ENCODE results near the gene VLDLR.
"Not testable (repeated sequence)": the region's sequence is repeated elsewhere in the genome, so short reads cannot be mapped to it uniquely, and the experiment has no call there.

Gene VLDLR

DNA sequence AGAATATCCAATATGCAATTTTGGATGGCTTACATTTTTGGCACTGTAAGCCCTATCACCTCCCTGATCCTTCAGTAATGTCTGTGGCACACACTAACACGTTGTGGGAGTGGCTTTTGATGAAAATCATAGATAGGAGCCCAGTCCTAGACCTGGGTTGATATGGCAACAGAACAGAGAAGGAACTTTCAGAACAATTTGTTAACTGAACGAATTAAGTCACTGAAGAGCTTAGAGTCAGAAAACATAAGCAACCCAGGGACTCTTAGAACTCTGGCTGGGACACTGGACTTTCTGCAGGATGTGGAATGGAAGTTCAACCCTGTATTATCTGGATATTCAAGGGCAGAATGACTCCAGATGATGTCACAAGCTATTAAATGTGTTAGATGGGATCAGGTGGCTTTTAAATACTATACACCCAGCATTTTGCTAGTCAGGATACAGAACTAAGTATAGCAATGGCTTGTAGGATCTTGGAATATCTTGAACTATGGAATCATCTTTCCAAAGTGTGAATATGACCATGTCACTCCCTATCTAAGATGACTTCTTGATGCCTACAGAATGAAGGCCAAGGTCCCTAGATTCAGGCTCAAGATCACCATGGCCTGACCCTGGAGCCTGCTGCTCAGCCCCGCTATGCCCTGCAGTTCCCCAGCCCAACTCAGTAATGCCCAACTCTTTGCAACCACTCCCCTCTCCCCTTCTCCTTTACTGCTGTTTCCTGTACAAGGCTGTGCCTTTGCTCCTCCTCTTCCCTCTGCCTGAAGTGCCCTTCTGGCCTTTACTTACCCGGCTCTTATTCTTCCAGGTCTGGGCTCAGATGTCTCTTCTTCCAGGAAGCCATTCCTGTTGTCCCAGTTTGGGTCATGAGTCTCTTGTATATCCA is 42.8 kb downstream of the VLDLR start:
- DNase-seq: no peak

GRCh38 chr9:2666569-2666968 is 45.0 kb downstream of the VLDLR start:
- DNase-seq: no peak

DNA sequence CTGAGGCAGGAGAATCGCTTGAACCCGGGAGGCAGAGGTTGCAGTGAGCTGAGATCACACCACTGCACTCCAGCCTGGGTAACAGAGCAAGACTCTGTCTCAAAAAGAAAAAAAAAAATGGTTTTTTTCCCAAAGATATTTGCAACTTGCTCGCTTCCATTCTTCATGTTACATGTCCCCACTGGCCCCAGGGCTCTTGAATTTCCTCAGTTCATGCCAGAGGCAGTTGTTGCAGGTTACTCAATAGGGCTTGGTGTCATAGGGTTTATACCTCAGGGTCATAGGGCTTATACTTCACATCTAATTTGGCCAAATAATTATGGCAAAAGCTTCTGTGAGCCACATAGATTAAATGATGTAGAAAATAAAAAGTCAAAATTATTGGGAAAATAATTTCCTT is 51.6 kb downstream of the VLDLR start:
- no peak for DNase-seq

- DNase-seq: no peak
These were observed 52.7 kb downstream of the VLDLR start for GRCh38 chr9:2674141-2674824.

DNA sequence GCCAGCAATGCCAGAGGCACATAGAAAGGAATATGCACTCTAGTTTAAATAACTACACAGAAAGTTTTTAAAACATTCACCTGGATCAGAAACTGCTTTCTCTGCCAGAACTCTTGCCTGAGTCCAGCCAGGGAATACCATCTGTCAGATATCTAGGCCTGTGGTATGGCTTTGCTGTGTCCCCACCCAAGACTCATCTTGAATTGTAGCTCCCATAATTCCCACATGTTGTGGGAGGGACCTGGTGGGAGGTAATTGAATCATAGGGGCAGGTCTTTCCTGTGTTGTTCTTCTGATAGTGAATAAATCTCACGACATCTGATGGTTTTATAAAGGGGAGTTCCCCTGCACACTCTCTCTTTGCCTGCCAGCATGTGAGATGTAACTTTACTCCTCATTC is 54.2 kb downstream of the VLDLR start:
- no peak for DNase-seq

DNA sequence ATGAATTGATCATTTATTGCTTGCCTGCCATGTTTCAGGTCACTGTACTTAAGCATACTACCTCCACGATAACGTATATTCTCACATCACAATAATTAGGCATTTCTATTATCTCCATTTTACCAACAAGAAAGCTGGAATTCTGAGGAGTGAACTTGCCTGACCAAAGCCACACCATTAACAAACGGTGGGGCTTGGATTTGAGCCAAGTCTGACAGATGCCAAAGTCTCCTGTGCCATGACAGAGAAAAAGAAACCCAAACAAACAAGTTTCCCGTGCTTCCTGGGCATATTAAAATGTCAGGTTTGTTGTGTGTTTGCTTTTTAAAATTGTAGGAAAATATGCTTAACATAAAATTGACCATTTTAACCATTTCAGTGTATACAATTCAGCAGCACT is 54.9 kb downstream of the VLDLR start:
- DNase-seq: no peak

GRCh38 chr9:2677915-2678889 is 56.6 kb downstream of the VLDLR start:
- no peak for DNase-seq

GRCh38 chr9:2679011-2679410 is 57.4 kb downstream of the VLDLR start:
- no peak for DNase-seq

DNA sequence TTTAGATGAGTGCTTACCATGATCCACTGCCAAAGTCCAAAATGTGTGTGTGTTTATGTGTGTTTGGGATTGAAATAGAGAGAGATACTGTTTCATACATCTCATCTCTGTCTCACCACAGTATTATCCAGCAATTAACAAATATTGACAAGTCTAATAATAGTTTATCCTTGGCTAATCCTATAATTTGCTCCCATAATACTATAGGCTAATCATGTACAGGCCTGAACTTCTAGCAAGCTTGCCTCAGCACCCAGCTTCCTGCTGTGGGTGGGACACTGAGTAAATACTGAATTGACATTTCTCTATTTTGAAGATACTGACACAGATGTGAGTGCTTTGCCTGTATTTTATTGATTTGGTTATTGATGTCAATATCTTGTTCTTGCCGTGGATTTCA is 60.4 kb downstream of the VLDLR start:
- no peak for DNase-seq

DNA sequence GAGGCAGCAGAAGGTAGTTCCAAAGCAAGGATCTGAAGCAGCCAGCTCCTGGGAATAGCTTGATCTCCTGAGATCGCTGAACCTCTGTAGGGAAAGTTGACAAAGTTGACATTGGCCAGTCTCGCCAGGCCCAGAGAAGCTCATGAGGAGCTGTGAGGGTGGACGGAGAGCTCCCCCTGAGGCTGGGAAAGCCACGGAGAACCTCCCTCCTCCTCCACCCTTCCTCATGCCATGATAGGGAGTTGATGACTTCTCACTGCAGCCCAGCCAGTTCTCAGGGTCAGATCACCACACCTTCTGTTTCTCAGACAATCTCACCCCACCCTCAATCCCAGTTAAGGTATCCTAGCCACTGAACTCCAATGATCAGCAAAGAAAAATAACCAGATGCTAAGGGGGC is 65.3 kb downstream of the VLDLR start:
- no peak for DNase-seq

DNA sequence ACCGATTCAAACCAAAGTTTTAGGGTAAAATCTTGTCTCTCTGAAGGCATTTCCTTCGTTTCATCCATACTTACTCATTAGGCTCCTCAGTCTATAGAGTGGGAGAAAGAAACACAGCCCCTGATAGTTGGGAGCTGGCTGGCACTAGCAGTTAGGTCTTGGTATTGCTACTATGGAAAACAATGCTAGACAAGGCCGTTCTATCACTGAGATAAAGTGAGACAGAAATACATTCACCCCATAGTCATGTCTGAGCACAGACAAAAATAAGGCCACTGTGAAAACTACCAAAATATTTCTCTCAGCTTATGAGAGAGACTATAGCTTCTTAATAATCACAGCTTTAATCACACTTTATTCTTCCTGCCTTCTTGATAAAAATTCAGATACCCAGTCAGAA is 67.0 kb downstream of the VLDLR start:
- DNase-seq: no peak

DNA sequence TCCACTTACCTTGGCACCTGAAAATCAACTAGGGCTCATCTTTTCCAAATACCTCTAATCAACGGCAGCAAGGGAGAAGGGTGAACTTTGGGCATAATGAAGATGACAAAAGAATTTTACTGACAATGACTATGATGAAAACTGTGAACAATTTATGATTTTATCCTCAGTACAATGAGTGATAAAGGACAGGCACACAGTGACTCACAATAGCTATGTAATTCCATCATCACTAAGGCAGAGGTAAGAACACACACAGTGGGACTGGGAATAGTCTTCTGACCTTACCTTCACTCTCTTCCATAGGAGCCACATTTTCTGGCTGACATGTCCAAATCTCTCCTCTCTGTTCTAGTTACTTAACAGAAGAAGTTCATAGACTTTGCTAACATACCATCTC is 69.6 kb downstream of the VLDLR start:
- DNase-seq: no peak

DNA sequence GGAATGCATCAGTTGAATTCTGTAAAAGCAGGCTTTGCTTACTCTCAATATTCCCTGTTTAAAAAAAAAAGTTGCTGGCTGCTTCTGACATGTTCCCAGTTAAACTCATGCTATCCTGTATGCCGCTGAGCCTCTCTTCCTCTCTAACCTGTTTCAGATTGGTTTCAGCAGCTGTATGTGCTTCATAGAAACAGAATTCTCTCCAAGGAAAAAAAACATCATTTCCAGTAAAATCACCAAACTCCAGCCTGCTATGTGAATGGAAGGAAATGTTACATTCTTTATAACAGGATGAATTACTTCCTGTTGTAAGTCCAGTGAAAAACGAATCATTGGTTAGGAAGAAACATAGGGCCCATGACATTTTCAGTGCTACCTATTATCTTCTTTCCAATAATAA is 70.0 kb downstream of the VLDLR start:
- DNase-seq: no peak

GRCh38 chr9:2693056-2693455 is 71.5 kb downstream of the VLDLR start:
- no peak for DNase-seq

GRCh38 chr9:2697492-2697891 is 75.9 kb downstream of the VLDLR start:
- DNase-seq: no peak

GRCh38 chr9:2700398-2700797 is 78.8 kb downstream of the VLDLR start:
- no peak for DNase-seq

- no peak for DNase-seq
These were observed 79.4 kb downstream of the VLDLR start for GRCh38 chr9:2700909-2701550.

DNA sequence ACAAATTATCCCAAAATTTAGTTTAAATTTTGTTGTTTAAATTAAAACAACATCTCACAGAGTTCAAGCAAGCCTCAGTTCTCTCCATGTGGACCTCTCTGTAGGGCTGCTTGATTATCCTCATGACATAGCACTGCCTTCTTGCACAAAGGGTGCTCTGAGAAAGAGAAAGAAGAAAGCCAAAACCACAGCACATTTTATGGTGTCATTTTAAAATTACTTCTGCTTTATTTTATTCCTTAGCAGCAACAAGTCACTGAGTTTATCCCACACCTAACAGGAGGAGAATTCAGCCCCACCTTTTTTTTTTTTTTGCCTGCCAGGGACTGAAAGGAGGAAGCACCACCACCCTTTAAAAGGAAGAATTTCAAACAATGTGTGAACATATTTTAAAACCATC is 82.9 kb downstream of the VLDLR start:
- no peak for DNase-seq

- DNase-seq: not testable (repeated sequence)
These were observed 85.7 kb downstream of the VLDLR start for GRCh38 chr9:2707256-2707655.

Data from stimulated activated CD4-positive, alpha-beta T cell treated with anti-CD3 and anti-CD28 coated beads, Interleukin-2, amount 100 ng/mL, for 48 hours (primary cell).